ENCODE results near the gene ALPK3. TPM values are rescaled to one million over a fixed set of nuclear protein-coding genes. Genes with fewer than 3 reads are reported as not detected.
"Not testable (repeated sequence)": the region's sequence is repeated elsewhere in the genome, so short reads cannot be mapped to it uniquely, and the experiment has no call there.

Gene ALPK3
- total and polyA plus RNA-seq, 2 experiments from 2014 or later: 3.7 to 29.7 TPM

DNA sequence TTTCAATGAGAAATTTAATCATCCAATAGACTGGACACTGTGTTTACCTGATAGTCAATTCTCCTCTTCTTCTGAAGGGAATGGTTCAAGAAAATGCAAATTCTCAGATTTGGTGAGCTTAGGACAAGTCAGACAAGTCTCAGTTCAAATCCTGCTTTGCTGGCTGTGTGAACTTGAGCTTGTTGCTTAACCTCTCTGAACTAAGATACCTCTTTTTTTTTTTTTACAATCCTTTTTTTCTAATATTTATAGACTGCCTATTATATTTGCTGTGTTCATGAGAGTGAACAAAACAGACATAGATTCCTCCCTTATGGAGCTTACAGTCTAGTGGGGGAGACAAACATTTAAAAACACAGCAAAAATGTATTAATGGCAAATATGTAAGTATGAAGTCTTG lies 59.1 kb downstream of the ALPK3 start:
- DNase-seq (ENCODE audit: low spot score) (no peak), ATAC-seq (no peak)
- Mint-ChIP-seq H3K4me1 (peaks cover 14% of the 10 kb centered on the region), H3K27ac (no peak overlapping the region), H3K9me3 (no peaks in the 10 kb centered on the region), H3K4me3 (no peak overlapping the region), H3K27me3 (ENCODE audit: insufficient read depth, low read depth, poor library complexity) (peaks cover 4% of the 10 kb centered on the region), H3K36me3 (ENCODE audit: low read depth) (no peaks in the 10 kb centered on the region)
- H3K4me3 ChIP-seq: no peak overlapping the region
- H3K4me1 ChIP-seq (ENCODE audit: insufficient read depth): no peaks in the 10 kb centered on the region; the same call in none of the 2 replicates
- no peaks in the 10 kb centered on the region; the same call in 1 of the 2 replicates for H4K20me1 ChIP-seq (replicated peaks; ENCODE audit: insufficient read depth)
- TF ChIP-seq STAT1 (IDR thresholded peaks at IDR 0.05; ENCODE audit: unreplicated experiment): no peak
- TF ChIP-seq CREB1 (CRISPR knock-in tag; IDR thresholded peaks at IDR 0.05; ENCODE audit: low read depth): no peak
- no peak for TF ChIP-seq POLR2AphosphoS5 (IDR thresholded peaks at IDR 0.05; ENCODE audit: low read depth)
- TF ChIP-seq EZH2phosphoT487 (IDR thresholded peaks at IDR 0.05; ENCODE audit: unreplicated experiment): no peak
- TF ChIP-seq JUNB (IDR thresholded peaks at IDR 0.05; ENCODE audit: unreplicated experiment): no peak
- TF ChIP-seq, protein P1, sequence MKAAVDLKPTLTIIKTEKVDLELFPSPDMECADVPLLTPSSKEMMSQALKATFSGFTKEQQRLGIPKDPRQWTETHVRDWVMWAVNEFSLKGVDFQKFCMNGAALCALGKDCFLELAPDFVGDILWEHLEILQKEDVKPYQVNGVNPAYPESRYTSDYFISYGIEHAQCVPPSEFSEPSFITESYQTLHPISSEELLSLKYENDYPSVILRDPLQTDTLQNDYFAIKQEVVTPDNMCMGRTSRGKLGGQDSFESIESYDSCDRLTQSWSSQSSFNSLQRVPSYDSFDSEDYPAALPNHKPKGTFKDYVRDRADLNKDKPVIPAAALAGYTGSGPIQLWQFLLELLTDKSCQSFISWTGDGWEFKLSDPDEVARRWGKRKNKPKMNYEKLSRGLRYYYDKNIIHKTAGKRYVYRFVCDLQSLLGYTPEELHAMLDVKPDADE (IDR thresholded peaks at IDR 0.05): no peak
- TF ChIP-seq EZH2 (IDR thresholded peaks at IDR 0.05; ENCODE audit: low read depth, unreplicated experiment): no peak
- no peak for TF ChIP-seq ZNF114 (CRISPR knock-in tag; IDR thresholded peaks at IDR 0.05)
- no peak for TF ChIP-seq NANOG (IDR thresholded peaks at IDR 0.05; ENCODE audit: borderline replicate concordance)
- TF ChIP-seq, protein P2, sequence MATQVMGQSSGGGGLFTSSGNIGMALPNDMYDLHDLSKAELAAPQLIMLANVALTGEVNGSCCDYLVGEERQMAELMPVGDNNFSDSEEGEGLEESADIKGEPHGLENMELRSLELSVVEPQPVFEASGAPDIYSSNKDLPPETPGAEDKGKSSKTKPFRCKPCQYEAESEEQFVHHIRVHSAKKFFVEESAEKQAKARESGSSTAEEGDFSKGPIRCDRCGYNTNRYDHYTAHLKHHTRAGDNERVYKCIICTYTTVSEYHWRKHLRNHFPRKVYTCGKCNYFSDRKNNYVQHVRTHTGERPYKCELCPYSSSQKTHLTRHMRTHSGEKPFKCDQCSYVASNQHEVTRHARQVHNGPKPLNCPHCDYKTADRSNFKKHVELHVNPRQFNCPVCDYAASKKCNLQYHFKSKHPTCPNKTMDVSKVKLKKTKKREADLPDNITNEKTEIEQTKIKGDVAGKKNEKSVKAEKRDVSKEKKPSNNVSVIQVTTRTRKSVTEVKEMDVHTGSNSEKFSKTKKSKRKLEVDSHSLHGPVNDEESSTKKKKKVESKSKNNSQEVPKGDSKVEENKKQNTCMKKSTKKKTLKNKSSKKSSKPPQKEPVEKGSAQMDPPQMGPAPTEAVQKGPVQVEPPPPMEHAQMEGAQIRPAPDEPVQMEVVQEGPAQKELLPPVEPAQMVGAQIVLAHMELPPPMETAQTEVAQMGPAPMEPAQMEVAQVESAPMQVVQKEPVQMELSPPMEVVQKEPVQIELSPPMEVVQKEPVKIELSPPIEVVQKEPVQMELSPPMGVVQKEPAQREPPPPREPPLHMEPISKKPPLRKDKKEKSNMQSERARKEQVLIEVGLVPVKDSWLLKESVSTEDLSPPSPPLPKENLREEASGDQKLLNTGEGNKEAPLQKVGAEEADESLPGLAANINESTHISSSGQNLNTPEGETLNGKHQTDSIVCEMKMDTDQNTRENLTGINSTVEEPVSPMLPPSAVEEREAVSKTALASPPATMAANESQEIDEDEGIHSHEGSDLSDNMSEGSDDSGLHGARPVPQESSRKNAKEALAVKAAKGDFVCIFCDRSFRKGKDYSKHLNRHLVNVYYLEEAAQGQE (IDR thresholded peaks at IDR 0.05; ENCODE audit: unreplicated experiment): no peak
- TF ChIP-seq, protein P3, sequence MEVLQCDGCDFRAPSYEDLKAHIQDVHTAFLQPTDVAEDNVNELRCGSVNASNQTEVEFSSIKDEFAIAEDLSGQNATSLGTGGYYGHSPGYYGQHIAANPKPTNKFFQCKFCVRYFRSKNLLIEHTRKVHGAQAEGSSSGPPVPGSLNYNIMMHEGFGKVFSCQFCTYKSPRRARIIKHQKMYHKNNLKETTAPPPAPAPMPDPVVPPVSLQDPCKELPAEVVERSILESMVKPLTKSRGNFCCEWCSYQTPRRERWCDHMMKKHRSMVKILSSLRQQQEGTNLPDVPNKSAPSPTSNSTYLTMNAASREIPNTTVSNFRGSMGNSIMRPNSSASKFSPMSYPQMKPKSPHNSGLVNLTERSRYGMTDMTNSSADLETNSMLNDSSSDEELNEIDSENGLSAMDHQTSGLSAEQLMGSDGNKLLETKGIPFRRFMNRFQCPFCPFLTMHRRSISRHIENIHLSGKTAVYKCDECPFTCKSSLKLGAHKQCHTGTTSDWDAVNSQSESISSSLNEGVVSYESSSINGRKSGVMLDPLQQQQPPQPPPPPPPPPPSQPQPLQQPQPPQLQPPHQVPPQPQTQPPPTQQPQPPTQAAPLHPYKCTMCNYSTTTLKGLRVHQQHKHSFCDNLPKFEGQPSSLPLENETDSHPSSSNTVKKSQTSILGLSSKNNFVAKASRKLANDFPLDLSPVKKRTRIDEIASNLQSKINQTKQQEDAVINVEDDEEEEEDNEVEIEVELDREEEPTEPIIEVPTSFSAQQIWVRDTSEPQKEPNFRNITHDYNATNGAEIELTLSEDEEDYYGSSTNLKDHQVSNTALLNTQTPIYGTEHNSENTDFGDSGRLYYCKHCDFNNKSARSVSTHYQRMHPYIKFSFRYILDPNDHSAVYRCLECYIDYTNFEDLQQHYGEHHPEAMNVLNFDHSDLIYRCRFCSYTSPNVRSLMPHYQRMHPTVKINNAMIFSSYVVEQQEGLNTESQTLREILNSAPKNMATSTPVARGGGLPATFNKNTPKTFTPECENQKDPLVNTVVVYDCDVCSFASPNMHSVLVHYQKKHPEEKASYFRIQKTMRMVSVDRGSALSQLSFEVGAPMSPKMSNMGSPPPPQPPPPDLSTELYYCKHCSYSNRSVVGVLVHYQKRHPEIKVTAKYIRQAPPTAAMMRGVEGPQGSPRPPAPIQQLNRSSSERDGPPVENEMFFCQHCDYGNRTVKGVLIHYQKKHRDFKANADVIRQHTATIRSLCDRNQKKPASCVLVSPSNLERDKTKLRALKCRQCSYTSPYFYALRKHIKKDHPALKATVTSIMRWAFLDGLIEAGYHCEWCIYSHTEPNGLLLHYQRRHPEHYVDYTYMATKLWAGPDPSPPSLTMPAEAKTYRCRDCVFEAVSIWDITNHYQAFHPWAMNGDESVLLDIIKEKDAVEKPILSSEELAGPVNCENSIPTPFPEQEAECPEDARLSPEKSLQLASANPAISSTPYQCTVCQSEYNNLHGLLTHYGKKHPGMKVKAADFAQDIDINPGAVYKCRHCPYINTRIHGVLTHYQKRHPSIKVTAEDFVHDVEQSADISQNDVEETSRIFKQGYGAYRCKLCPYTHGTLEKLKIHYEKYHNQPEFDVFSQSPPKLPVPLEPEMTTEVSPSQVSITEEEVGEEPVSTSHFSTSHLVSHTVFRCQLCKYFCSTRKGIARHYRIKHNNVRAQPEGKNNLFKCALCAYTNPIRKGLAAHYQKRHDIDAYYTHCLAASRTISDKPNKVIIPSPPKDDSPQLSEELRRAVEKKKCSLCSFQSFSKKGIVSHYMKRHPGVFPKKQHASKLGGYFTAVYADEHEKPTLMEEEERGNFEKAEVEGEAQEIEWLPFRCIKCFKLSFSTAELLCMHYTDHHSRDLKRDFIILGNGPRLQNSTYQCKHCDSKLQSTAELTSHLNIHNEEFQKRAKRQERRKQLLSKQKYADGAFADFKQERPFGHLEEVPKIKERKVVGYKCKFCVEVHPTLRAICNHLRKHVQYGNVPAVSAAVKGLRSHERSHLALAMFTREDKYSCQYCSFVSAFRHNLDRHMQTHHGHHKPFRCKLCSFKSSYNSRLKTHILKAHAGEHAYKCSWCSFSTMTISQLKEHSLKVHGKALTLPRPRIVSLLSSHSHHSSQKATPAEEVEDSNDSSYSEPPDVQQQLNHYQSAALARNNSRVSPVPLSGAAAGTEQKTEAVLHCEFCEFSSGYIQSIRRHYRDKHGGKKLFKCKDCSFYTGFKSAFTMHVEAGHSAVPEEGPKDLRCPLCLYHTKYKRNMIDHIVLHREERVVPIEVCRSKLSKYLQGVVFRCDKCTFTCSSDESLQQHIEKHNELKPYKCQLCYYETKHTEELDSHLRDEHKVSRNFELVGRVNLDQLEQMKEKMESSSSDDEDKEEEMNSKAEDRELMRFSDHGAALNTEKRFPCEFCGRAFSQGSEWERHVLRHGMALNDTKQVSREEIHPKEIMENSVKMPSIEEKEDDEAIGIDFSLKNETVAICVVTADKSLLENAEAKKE (CRISPR knock-in tag; IDR thresholded peaks at IDR 0.05): no peak
- H3F3A ChIP-seq (replicated peaks; ENCODE audit: low read depth): peaks cover 7% of the 10 kb centered on the region; the same call in 1 of the 2 replicates
- H3K27ac ChIP-seq (ENCODE audit: low read depth): no peak overlapping the region
- H3K36me3 ChIP-seq (ENCODE audit: insufficient read depth): no peaks in the 10 kb centered on the region
- H3K9me2 ChIP-seq (ENCODE audit: insufficient read depth): no peaks in the 10 kb centered on the region
- no peaks in the 10 kb centered on the region for H3K79me2 ChIP-seq (replicated peaks; ENCODE audit: insufficient read depth)
- H3K4me2 ChIP-seq: no peak overlapping the region
- no peaks in the 10 kb centered on the region for H3K27me3 ChIP-seq (ENCODE audit: insufficient read depth)
- no peak overlapping the region for H2AFZ ChIP-seq

DNA sequence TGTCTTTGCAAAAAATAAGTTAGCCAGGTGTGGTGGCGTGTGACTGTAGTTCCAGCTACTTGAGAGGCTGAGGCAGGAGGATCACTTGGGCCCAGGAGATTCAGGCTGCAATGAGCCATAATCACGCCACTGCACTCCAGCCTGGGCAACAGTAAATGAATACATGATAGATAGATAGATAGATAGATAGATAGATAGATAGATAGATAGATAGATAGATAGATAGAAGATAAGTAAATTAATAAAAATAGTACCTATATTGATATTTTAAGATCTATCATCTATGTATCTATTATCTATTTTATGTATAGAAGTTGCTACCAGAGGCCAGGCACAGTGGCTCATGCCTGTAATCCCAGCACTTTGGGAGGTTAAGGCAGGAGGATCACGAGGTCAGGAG lies 60.5 kb downstream of the ALPK3 start:
- H3K36me3 Mint-ChIP-seq (ENCODE audit: low read depth); H3K79me2 ChIP-seq (replicated peaks; ENCODE audit: insufficient read depth); H4K20me1 ChIP-seq (replicated peaks; ENCODE audit: insufficient read depth); H3K27ac Mint-ChIP-seq; H3K27me3 Mint-ChIP-seq (ENCODE audit: insufficient read depth, low read depth, poor library complexity); H3K36me3 ChIP-seq (ENCODE audit: insufficient read depth); H3K4me1 ChIP-seq (ENCODE audit: insufficient read depth); H3K4me3 ChIP-seq; H3K9me2 ChIP-seq (ENCODE audit: insufficient read depth); DNase-seq (ENCODE audit: low spot score); H3K27ac ChIP-seq (ENCODE audit: low read depth); H3K27me3 ChIP-seq (ENCODE audit: insufficient read depth); H3K4me3 Mint-ChIP-seq; H3F3A ChIP-seq (replicated peaks; ENCODE audit: low read depth); H3K9me3 Mint-ChIP-seq; H2AFZ ChIP-seq; ATAC-seq; H3K4me2 ChIP-seq: not testable (repeated sequence)
- peaks cover 14% of the 10 kb centered on the region for H3K4me1 Mint-ChIP-seq

Measured in GM23338 (cell line).